GM12878 (cell line): ENCODE measurements around the gene PRR4. TPM values are rescaled to one million over a fixed set of nuclear protein-coding genes. Genes with fewer than 3 reads are reported as not detected.

Source experiments
- ATAC-seq: fragments of 200-7000 bp; cut with Tn5 transposase; 3 replicates; pipeline ENCODE4 v1.9.1; 2020; ENCODE audit warnings: mild to moderate bottlenecking, moderate library complexity
- BruUV-seq: library from RNA; stranded (reverse); fragments of 400-500 nt; replicated peaks from 2 replicates; lab custom pipeline; 2021; lab: Mats Ljungman, UMichigan
- CTCF ChIA-PET: fragments of 300-600 bp; sonication (Branson Sonifier 250); formaldehyde crosslinking; extraction: SDS; loops from one replicate; lab custom pipeline; 2021; ENCODE audit warnings: inconsistent platforms; lab: Yijun Ruan, JAX
- POLR2A ChIA-PET: fragments of 350-600 bp; formaldehyde crosslinking; extraction: SDS; loops from one replicate; lab custom pipeline; 2021; ENCODE audit warnings: inconsistent platforms; lab: Charles Lee
- RAD21 ChIA-PET: fragments of 300-600 bp; sonication (Branson Sonifier 250); formaldehyde crosslinking; loops from one replicate; lab custom pipeline; 2023; ENCODE audit warnings: antibody characterized with exemption; ENCODE audit not compliant: unreplicated experiment; lab: Charles Lee
- SMC1A ChIA-PET: fragments of 300-600 bp; sonication (Branson Sonifier 250); formaldehyde crosslinking; loops from one replicate; lab custom pipeline; 2023; ENCODE audit not compliant: unreplicated experiment, uncharacterized antibody; lab: Charles Lee
- DNase-seq: peaks from one replicate; pipeline ENCODE4 v3.0.0-alpha.2; 2011; ENCODE audit warnings: low read depth, low spot score
- FAIRE-seq: peaks from 3 replicates; lab custom pipeline; 2011; peaks lifted over from hg19 to GRCh38; lab: Jason Lieb, UNC
- H2AFZ ChIP-seq: 2 replicates; pipeline ENCODE4 v1.6.0; 2011; ENCODE audit warnings: low read depth, low read length, control low read depth; ENCODE audit not compliant: control insufficient read depth
- H3K27ac ChIP-seq: 2 replicates; pipeline ENCODE4 v1.5.1; 2011; ENCODE audit warnings: control low read depth; ENCODE audit not compliant: control insufficient read depth, insufficient read depth
- H3K27me3 ChIP-seq, 2 experiments: replicated peaks in 1 of 2; 2 replicates each; pipeline versions ENCODE4 v1.6.0 to v1.6.1; 2011; ENCODE audit warnings: low read length in 1 of 2; ENCODE audit not compliant: control insufficient read depth in 2 of 2, insufficient read depth in 2 of 2
- H3K36me3 ChIP-seq, 2 experiments: 2 replicates each; pipeline ENCODE4 v1.5.1; 2011; ENCODE audit warnings: low read length in 1 of 2; ENCODE audit not compliant: control insufficient read depth in 2 of 2, insufficient read depth in 2 of 2
- H3K4me1 ChIP-seq: 2 replicates; pipeline ENCODE4 v1.6.1; 2011; ENCODE audit warnings: mild to moderate bottlenecking, low read length, moderate library complexity, mixed read lengths; ENCODE audit not compliant: control insufficient read depth, insufficient read depth
- H3K4me2 ChIP-seq: 2 replicates; pipeline ENCODE4 v1.6.0; 2011; ENCODE audit warnings: control low read depth; ENCODE audit not compliant: control insufficient read depth, insufficient read depth
- H3K4me3 ChIP-seq: fragments of 200-600 bp; sonication (generic); 2 replicates; pipeline ENCODE4 v1.5.1; 2016
- H3K79me2 ChIP-seq: 2 replicates; pipeline ENCODE4 v1.6.0; 2011; ENCODE audit warnings: low read length; ENCODE audit not compliant: control insufficient read depth, insufficient read depth
- H3K9ac ChIP-seq: 2 replicates; pipeline ENCODE4 v1.8.0; 2011; ENCODE audit warnings: low read length, control low read depth, mixed read lengths; ENCODE audit not compliant: control insufficient read depth, insufficient read depth
- H3K9me3 ChIP-seq: replicated peaks from 3 replicates; pipeline ENCODE4 v1.5.1; 2011; ENCODE audit warnings: mild to moderate bottlenecking, low read length; ENCODE audit not compliant: control insufficient read depth, insufficient read depth
- H4K20me1 ChIP-seq: 2 replicates; pipeline ENCODE4 v1.6.0; 2011; ENCODE audit not compliant: control insufficient read depth, insufficient read depth
- BCLAF1 ChIP-seq: fragments of 450-650 bp; IDR thresholded peaks from 2 replicates; pipeline ENCODE4 v1.6.1; 2017; ENCODE audit warnings: antibody characterized with exemption, mild to moderate bottlenecking, moderate library complexity
- KLF5 ChIP-seq: fragments of 450-650 bp; IDR thresholded peaks from 2 replicates; pipeline ENCODE4 v1.6.1; 2014; ENCODE audit warnings: mild to moderate bottlenecking; ENCODE audit not compliant: partially characterized antibody
- NFIC ChIP-seq: IDR thresholded peaks from 2 replicates; pipeline ENCODE4 v1.6.1; 2012; ENCODE audit warnings: low read depth, mild to moderate bottlenecking, inconsistent platforms, low read length, moderate library complexity
- SIX5 ChIP-seq: IDR thresholded peaks from 2 replicates; pipeline ENCODE4 v1.6.1; 2011; ENCODE audit warnings: mild to moderate bottlenecking, low read depth, low read length, moderate library complexity; ENCODE audit not compliant: severe bottlenecking
- ZBTB4 ChIP-seq: fragments of 450-650 bp; formaldehyde crosslinking; IDR thresholded peaks from 2 replicates; pipeline ENCODE4 v1.4.0; 2022; ENCODE audit warnings: mild to moderate bottlenecking, moderate library complexity
- WGBS: methylation state at CpG from one replicate; pipeline ENCODE4 v1.1.6; 2016; ENCODE audit warnings: low lambda C conversion rate; ENCODE audit not compliant: insufficient replicate concordance, insufficient coverage; ENCODE audit errors: missing lambda C conversion rate; 5-methylcytosine and 5-hydroxymethylcytosine counted together
- in situ Hi-C: fragments of 300-500 bp; cut with MboI; formaldehyde crosslinking; loops from 9 replicates; pipeline ENCODE4 v1.14.3; 2018; ENCODE audit warnings: mixed read lengths
- intact Hi-C: fragments of 100-400 bp; cut with micrococcal nuclease; formaldehyde crosslinking; loops from one replicate; pipeline ENCODE4 v1.14.2; 2022; ENCODE audit not compliant: unreplicated experiment
- polyA plus RNA-seq, 11 experiments: library from polyadenylated mRNA; depleted of rRNA in 4 of 11; unstranded in 6 of 11; stranded (reverse) in 5 of 11; fragments of >200 nt; fragmentation: Nextera tagmentation in 4 of 11; fragmentation: Illumina TruSeq in 1 of 11; extraction: Ambion mirVana in 4 of 11; extraction: Trizol in 1 of 11; gene quantifications; 1 replicate in 1 of 11; 2 replicates in 10 of 11; pipeline versions ENCODE4 v1.2.1 to v1.2.3, GENCODE V29; 2011 to 2016; ENCODE audit warnings: inconsistent platforms in 2 of 11, missing spikeins in 2 of 11, low read depth in 1 of 11
- total RNA-seq, 4 experiments: library from RNA; depleted of rRNA in 3 of 4; stranded (reverse); fragments of >200 nt in 3 of 4; fragmentation: Illumina TruSeq in 1 of 4; extraction: Trizol in 1 of 4; gene quantifications; 2 replicates each; pipeline versions ENCODE4 v1.2.1 to v1.2.3, GENCODE V29; 2013 to 2021

Gene PRR4
- total and polyA plus RNA-seq, 10 of the 15 experiments (the other 5 are each of a cell fraction or from before 2014, with no cell fraction given), result 0.85 to 5.7 (median 1.7) TPM

GRCh38 chr12:10861366-10861765 lies 12.1 kb upstream of the PRR4 start:
- H4K20me1 ChIP-seq, result no peaks in the 10 kb centered on the region
- no peaks in the 10 kb centered on the region for H3K27me3 ChIP-seq
- in situ Hi-C loops, result no loop called here
- H3K27ac ChIP-seq, result no peak overlapping the region
- RAD21 ChIA-PET, result no interaction called here
- peaks cover 2% of the 10 kb centered on the region; the same call in 2 of the 3 replicates for H3K9me3 ChIP-seq
- no peak for FAIRE-seq
- no peak overlapping the region for H3K4me3 ChIP-seq
- H3K4me2 ChIP-seq, result no peak overlapping the region
- no TSS peak for BruUV-seq
- H3K9ac ChIP-seq, result no peak overlapping the region
- H3K36me3 ChIP-seq, result peaks cover 0 to 3% of the 10 kb centered on the region in 2 experiments; a peak in 1 of 4 replicates
- WGBS, result 93% methylated on average over 2 of the region's 2 CpGs
- intact Hi-C loops, result no loop called here
- H2AFZ ChIP-seq, result no peak overlapping the region
- CTCF ChIA-PET, result no interaction called here
- no peaks in the 10 kb centered on the region for H3K79me2 ChIP-seq
- POLR2A ChIA-PET, result no interaction called here
- no peak for DNase-seq
- H3K4me1 ChIP-seq, result no peaks in the 10 kb centered on the region
- SMC1A ChIA-PET, result no interaction called here
- no peak for TF ChIP-seq NFIC
- no peak for TF ChIP-seq KLF5
- TF ChIP-seq BCLAF1, result no peak
- no peak for TF ChIP-seq SIX5
- no peak for TF ChIP-seq ZBTB4 (CRISPR knock-in tag)
- no peak for ATAC-seq
